GM21717 (cell line): ENCODE measurements around the gene GTF2F1.
"Not testable (repeated sequence)": the region's sequence is repeated elsewhere in the genome, so short reads cannot be mapped to it uniquely, and the experiment has no call there.

Experiments used
- ATAC-seq: cut with Tn5 transposase; IDR thresholded peaks from one replicate; pipeline ENCODE4 v1.9.1; 2021; ENCODE audit warnings: mild to moderate bottlenecking, moderate library complexity; ENCODE audit not compliant: unreplicated experiment

Gene GTF2F1

GRCh38 chr19:6417713-6418561, 25.0 kb upstream of the GTF2F1 start:
- ATAC-seq: no peak

- no peak for ATAC-seq
These were observed 23.9 kb upstream of the GTF2F1 start for GRCh38 chr19:6416658-6417405.

GRCh38 chr19:6415591-6416190, 22.7 kb upstream of the GTF2F1 start:
- no peak for ATAC-seq

GRCh38 chr19:6414793-6415590, 22.0 kb upstream of the GTF2F1 start:
- ATAC-seq: no peak

- ATAC-seq: no peak
These were observed 21.0 kb upstream of the GTF2F1 start for GRCh38 chr19:6413721-6414643.

GRCh38 chr19:6413291-6413690, 20.3 kb upstream of the GTF2F1 start:
- ATAC-seq: no peak

- no peak for ATAC-seq
These were observed 19.6 kb upstream of the GTF2F1 start for GRCh38 chr19:6412447-6413091.

- no peak for ATAC-seq
These were observed 19.1 kb upstream of the GTF2F1 start for GRCh38 chr19:6412061-6412446.

GRCh38 chr19:6409346-6409745, 16.4 kb upstream of the GTF2F1 start:
- ATAC-seq: no peak

GRCh38 chr19:6406401-6406800, 13.4 kb upstream of the GTF2F1 start:
- ATAC-seq: no peak

GRCh38 chr19:6402837-6403608, 10.1 kb upstream of the GTF2F1 start:
- ATAC-seq: no peak

GRCh38 chr19:6402058-6402457, 9.1 kb upstream of the GTF2F1 start:
- ATAC-seq: no peak

GRCh38 chr19:6400062-6400944, 7.3 kb upstream of the GTF2F1 start:
- not testable (repeated sequence) for ATAC-seq

GRCh38 chr19:6396305-6396704, 3.3 kb upstream of the GTF2F1 start:
- ATAC-seq: no peak

- no peak for ATAC-seq
These were observed 1.9 kb upstream of the GTF2F1 start for GRCh38 chr19:6394831-6395230.

- no peak for ATAC-seq
These were observed 1.0 kb upstream of the GTF2F1 start for GRCh38 chr19:6393983-6394412.

- no peak for ATAC-seq
These were observed 517 bp downstream of the GTF2F1 start for GRCh38 chr19:6392221-6393073.
